Upper lobe of right lung (tissue), 1 donor: ENCODE data around the gene S100A16. TPM values are rescaled to one million over a fixed set of nuclear protein-coding genes. Genes with fewer than 3 reads are reported as not detected.

Source experiments
- ATAC-seq: fragments of 200-7000 bp; cut with Tn5 transposase; one replicate; pipeline ENCODE4 v1.9.1; 2020; ENCODE audit warnings: mild to moderate bottlenecking, moderate library complexity
- DNase-seq: peaks from one replicate; pipeline ENCODE4 v3.0.0-alpha.2; 2020
- H3K27ac ChIP-seq: fragments of 200-600 bp; one replicate; pipeline ENCODE4 v1.8.0; 2022
- H3K27me3 ChIP-seq: fragments of 200-600 bp; one replicate; pipeline ENCODE4 v1.8.0; 2022; ENCODE audit warnings: mild to moderate bottlenecking
- H3K36me3 ChIP-seq: fragments of 200-600 bp; one replicate; pipeline ENCODE4 v1.8.0; 2022
- H3K4me1 ChIP-seq: fragments of 200-600 bp; one replicate; pipeline ENCODE4 v1.8.0; 2022
- H3K4me3 ChIP-seq: fragments of 200-600 bp; one replicate; pipeline ENCODE4 v1.8.0; 2022; ENCODE audit warnings: mild to moderate bottlenecking
- H3K9me3 ChIP-seq: fragments of 200-600 bp; one replicate; pipeline ENCODE4 v1.8.0; 2022
- intact Hi-C: fragments of 100-400 bp; cut with DNase I; formaldehyde crosslinking; loops from one replicate; pipeline ENCODE4 v1.11.0; 2022
- total RNA-seq: library from RNA; stranded (reverse); fragmentation: NEBNext Ultra II Directional; extraction: Animal tissue kit (Norgen Biotek cat#: 25700); gene quantifications from one replicate; pipeline ENCODE4 v1.2.1, GENCODE V29; 2021
- TF ChIP-seq, protein P1 (sequence below): fragments of 200-600 bp; IDR thresholded peaks from one replicate; pipeline ENCODE4 v1.8.0; 2022; ENCODE audit warnings: antibody characterized with exemption
- donor health status: DM: no; HTN: yes; CAD: no; lungs with severe emphysema.

Gene S100A16
- total RNA-seq, 1 donor from 2014 or later, result 69.6 TPM

DNA sequence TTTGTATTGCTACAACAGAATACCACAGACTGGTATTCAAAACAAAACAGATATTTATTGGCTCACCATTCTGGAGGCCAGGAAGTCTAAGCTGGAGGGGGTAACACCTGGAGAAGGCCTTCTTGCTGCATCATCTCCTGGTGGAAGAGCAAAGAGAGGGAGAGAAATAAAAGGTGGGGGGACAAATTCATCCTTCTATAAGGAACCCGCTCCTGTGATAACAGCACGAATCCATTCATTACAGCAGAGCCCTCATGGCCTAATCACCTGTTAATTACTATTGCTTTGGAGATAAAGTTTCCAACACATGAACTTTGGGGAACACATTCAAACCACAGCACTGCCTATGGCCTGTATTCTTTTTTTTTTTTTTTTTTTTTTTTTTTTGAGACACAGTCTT is 52.7 kb downstream of the S100A16 start:
- Histone ChIP-seq H3K36me3 (no peaks in the 10 kb centered on the region), H3K4me3 (no peak overlapping the region), H3K27ac (no peak overlapping the region), H3K9me3 (no peaks in the 10 kb centered on the region), H3K4me1 (peaks cover 4% of the 10 kb centered on the region), H3K27me3 (no peaks in the 10 kb centered on the region)
- TF ChIP-seq, protein P1, sequence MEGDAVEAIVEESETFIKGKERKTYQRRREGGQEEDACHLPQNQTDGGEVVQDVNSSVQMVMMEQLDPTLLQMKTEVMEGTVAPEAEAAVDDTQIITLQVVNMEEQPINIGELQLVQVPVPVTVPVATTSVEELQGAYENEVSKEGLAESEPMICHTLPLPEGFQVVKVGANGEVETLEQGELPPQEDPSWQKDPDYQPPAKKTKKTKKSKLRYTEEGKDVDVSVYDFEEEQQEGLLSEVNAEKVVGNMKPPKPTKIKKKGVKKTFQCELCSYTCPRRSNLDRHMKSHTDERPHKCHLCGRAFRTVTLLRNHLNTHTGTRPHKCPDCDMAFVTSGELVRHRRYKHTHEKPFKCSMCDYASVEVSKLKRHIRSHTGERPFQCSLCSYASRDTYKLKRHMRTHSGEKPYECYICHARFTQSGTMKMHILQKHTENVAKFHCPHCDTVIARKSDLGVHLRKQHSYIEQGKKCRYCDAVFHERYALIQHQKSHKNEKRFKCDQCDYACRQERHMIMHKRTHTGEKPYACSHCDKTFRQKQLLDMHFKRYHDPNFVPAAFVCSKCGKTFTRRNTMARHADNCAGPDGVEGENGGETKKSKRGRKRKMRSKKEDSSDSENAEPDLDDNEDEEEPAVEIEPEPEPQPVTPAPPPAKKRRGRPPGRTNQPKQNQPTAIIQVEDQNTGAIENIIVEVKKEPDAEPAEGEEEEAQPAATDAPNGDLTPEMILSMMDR, result no peak
- DNase-seq (no peak), ATAC-seq (no peak)
- intact Hi-C loops, result no loop called here

DNA sequence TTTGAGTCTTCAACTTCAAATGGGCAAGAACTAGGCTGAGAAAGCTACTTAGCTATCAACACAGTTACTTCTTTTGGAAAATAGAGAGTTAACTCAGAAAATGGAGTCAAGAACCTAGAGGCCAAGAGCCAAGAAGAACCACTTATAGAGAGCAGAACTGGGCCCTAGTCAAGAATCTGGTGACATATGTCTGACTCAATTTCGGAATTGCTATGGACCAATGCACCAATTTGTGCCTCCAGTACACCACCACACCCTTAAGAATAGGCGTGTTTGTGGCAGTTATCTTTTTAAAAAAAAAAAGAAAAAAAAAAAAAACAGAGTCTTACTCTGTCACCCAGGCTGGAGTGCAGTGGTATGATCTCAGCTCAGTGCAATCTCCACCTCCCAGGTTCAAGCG is 55.1 kb downstream of the S100A16 start:
- DNase-seq, result no peak
- no peak overlapping the region for H3K27ac ChIP-seq
- no peaks in the 10 kb centered on the region for H3K36me3 ChIP-seq
- no peak overlapping the region for H3K4me3 ChIP-seq
- intact Hi-C loops, result no loop called here
- H3K4me1 ChIP-seq, result peaks cover 17% of the 10 kb centered on the region
- TF ChIP-seq, protein P1, result no peak
- no peaks in the 10 kb centered on the region for H3K27me3 ChIP-seq
- H3K9me3 ChIP-seq, result no peaks in the 10 kb centered on the region
- ATAC-seq, result no peak

Other genes starting within 250 kb of the S100A16 start
- gene S100A12, start 237.5 kb downstream of the S100A16 start, total RNA-seq, result 22.8 TPM
- gene S100A8, start 222.1 kb downstream of the S100A16 start, total RNA-seq, result 266 TPM
- not detected for gene S100A7A, start 196.6 kb downstream of the S100A16 start, total RNA-seq
- not detected for gene S100A7, start 152.5 kb downstream of the S100A16 start, total RNA-seq
- gene S100A6, start 77.1 kb downstream of the S100A16 start, total RNA-seq, result 1,046 TPM
- not detected for gene S100A5, start 72.2 kb downstream of the S100A16 start, total RNA-seq
- 377 TPM for gene S100A4, start 67.3 kb downstream of the S100A16 start, total RNA-seq
- 1.3 TPM for gene S100A3, start 63.9 kb downstream of the S100A16 start, total RNA-seq
- 5.6 TPM for gene S100A2, start 47.3 kb downstream of the S100A16 start, total RNA-seq
- 112 TPM for gene S100A14, start 3.2 kb upstream of the S100A16 start, total RNA-seq
- 76.1 TPM for gene S100A13, start 14.4 kb upstream of the S100A16 start, total RNA-seq
- not detected for gene S100A1, start 15.3 kb upstream of the S100A16 start, total RNA-seq
- gene CHTOP, start 20.9 kb upstream of the S100A16 start, total RNA-seq, result 63.5 TPM
- gene SNAPIN, start 45.6 kb upstream of the S100A16 start, total RNA-seq, result 32.7 TPM
- gene ILF2, start 57.9 kb upstream of the S100A16 start, total RNA-seq, result 86.1 TPM
- 69.4 TPM for gene NPR1, start 65.6 kb upstream of the S100A16 start, total RNA-seq
- 72.3 TPM for gene INTS3, start 114.9 kb upstream of the S100A16 start, total RNA-seq
- gene SLC27A3, start 162.3 kb upstream of the S100A16 start, total RNA-seq, result 105 TPM